ENCODE measurements around the gene FUBP1. TPM values are rescaled to one million over a fixed set of nuclear protein-coding genes. Genes with fewer than 3 reads are reported as not detected.

Gene FUBP1
- total RNA-seq, 1 donor from 2014 or later = 243 TPM

GRCh38 chr1:78005755-78006154 lies 26.9 kb upstream of the FUBP1 start:
- DNase-seq = no peak
- Mint-ChIP-seq H3K9me3 (ENCODE audit: unreplicated experiment) (peaks cover 7% of the 10 kb centered on the region), H3K36me3 (ENCODE audit: unreplicated experiment) (no peaks in the 10 kb centered on the region), H3K27me3 (ENCODE audit: unreplicated experiment) (peaks cover 2% of the 10 kb centered on the region), H3K4me3 (ENCODE audit: unreplicated experiment) (peak overlapping the region; percentile 86), H3K4me1 (ENCODE audit: low read depth, unreplicated experiment) (peaks cover 19% of the 10 kb centered on the region), H3K27ac (ENCODE audit: unreplicated experiment) (no peak overlapping the region)
- TF ChIP-seq, protein P1, sequence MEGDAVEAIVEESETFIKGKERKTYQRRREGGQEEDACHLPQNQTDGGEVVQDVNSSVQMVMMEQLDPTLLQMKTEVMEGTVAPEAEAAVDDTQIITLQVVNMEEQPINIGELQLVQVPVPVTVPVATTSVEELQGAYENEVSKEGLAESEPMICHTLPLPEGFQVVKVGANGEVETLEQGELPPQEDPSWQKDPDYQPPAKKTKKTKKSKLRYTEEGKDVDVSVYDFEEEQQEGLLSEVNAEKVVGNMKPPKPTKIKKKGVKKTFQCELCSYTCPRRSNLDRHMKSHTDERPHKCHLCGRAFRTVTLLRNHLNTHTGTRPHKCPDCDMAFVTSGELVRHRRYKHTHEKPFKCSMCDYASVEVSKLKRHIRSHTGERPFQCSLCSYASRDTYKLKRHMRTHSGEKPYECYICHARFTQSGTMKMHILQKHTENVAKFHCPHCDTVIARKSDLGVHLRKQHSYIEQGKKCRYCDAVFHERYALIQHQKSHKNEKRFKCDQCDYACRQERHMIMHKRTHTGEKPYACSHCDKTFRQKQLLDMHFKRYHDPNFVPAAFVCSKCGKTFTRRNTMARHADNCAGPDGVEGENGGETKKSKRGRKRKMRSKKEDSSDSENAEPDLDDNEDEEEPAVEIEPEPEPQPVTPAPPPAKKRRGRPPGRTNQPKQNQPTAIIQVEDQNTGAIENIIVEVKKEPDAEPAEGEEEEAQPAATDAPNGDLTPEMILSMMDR (IDR thresholded peaks at IDR 0.05; ENCODE audit: partially characterized antibody, unreplicated experiment) = no peak

DNA sequence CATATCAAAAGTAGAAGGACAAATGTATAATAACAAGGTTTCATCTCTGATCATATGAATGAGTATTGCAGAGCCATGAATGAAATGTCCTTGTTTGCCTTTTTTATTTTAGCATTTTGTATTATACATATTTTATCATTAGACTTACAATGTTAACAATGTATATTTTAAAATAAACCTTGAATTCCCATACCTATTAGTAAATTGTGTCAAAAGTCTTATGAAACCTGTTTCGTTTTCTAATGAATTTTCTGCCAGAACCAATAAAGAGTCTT lies 26.5 kb upstream of the FUBP1 start:
- Mint-ChIP-seq H3K36me3 (ENCODE audit: unreplicated experiment) (no peaks in the 10 kb centered on the region), H3K27me3 (ENCODE audit: unreplicated experiment) (peaks cover 2% of the 10 kb centered on the region), H3K27ac (ENCODE audit: unreplicated experiment) (peak overlapping the region; percentile 92), H3K9me3 (ENCODE audit: unreplicated experiment) (peaks cover 7% of the 10 kb centered on the region), H3K4me3 (ENCODE audit: unreplicated experiment) (peak overlapping the region; percentile 86), H3K4me1 (ENCODE audit: low read depth, unreplicated experiment) (peaks cover 19% of the 10 kb centered on the region)
- no peak for DNase-seq
- TF ChIP-seq, protein P1 (IDR thresholded peaks at IDR 0.05; ENCODE audit: partially characterized antibody, unreplicated experiment) = no peak

GRCh38 chr1:78004719-78005447 lies 26.0 kb upstream of the FUBP1 start, which contains the start of gene DNAJB4:
Gene DNAJB4 (plus strand): TSS chr1:78004939. CDS start chr1:78005111, 172 bp downstream.
- H3K27ac Mint-ChIP-seq (ENCODE audit: unreplicated experiment) = peak within 1 kb of the TSS; percentile 92
- H3K4me1 Mint-ChIP-seq (ENCODE audit: low read depth, unreplicated experiment) = peaks cover 19% of the 10 kb centered on the region
- TF ChIP-seq, protein P1 (IDR thresholded peaks at IDR 0.05; ENCODE audit: partially characterized antibody, unreplicated experiment) = no peak
- H3K4me3 Mint-ChIP-seq (ENCODE audit: unreplicated experiment) = peak within 1 kb of the TSS; percentile 86
- no peaks in the 10 kb centered on the region for H3K36me3 Mint-ChIP-seq (ENCODE audit: unreplicated experiment)
- H3K9me3 Mint-ChIP-seq (ENCODE audit: unreplicated experiment) = peaks cover 7% of the 10 kb centered on the region
- no peak for DNase-seq
- H3K27me3 Mint-ChIP-seq (ENCODE audit: unreplicated experiment) = peaks cover 2% of the 10 kb centered on the region

GRCh38 chr1:78003882-78004718 lies 25.2 kb upstream of the FUBP1 start:
- no peaks in the 10 kb centered on the region for H3K36me3 Mint-ChIP-seq (ENCODE audit: unreplicated experiment)
- H3K4me1 Mint-ChIP-seq (ENCODE audit: low read depth, unreplicated experiment) = peaks cover 19% of the 10 kb centered on the region
- H3K4me3 Mint-ChIP-seq (ENCODE audit: unreplicated experiment) = peak overlapping the region; percentile 86
- H3K27me3 Mint-ChIP-seq (ENCODE audit: unreplicated experiment) = peaks cover 2% of the 10 kb centered on the region
- H3K9me3 Mint-ChIP-seq (ENCODE audit: unreplicated experiment) = peaks cover 7% of the 10 kb centered on the region
- DNase-seq = no peak
- peak overlapping the region; percentile 92 for H3K27ac Mint-ChIP-seq (ENCODE audit: unreplicated experiment)
- TF ChIP-seq, protein P1 (IDR thresholded peaks at IDR 0.05; ENCODE audit: partially characterized antibody, unreplicated experiment) = no peak

All from glutamatergic neuron (in vitro differentiated cells).